GM21529 (cell line): ENCODE data around the gene RASGEF1B.

Source experiments
- ATAC-seq: cut with Tn5 transposase; IDR thresholded peaks from one replicate; pipeline ENCODE4 v1.9.1; 2021; ENCODE audit not compliant: unreplicated experiment

The RASGEF1B gene

DNA sequence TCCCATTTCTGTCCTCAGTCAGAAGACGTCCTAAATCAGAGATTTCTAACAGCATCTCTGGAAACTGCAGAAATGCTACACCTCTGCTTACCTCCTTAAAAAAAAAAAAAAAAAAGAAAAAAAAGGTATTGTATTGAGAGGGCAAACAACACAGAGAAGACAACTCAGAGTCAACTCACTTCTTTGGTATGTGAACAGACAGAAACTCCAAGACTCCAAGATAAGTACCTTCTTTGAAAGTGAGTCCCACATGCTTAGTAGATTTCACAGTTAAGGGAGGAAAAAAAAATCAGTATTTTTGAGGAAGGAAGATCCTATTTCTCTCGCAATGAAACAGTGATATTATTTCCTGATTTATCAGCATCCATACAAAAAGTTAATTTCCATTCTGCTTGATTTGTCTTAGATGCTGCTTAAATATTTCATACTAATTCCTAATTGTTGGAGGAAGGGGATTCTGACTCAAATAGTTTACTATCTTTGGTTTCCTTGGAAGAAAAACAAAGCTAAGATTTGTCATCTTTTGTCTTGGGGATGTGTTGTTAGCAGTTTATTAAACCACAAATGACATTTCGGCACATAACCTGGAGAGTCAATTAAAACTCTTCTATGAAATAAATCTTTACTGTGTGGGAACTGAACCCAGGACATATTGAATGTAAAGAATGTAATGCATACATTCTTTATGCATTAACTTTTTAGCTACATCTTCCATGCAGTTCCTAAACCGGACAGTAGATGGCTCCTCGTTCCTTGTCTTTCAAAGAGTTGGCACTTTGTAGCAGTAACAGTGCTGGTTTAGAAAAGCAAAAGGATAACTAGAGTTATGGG, 4.7 kb downstream of the RASGEF1B start:
- no peak for ATAC-seq

DNA sequence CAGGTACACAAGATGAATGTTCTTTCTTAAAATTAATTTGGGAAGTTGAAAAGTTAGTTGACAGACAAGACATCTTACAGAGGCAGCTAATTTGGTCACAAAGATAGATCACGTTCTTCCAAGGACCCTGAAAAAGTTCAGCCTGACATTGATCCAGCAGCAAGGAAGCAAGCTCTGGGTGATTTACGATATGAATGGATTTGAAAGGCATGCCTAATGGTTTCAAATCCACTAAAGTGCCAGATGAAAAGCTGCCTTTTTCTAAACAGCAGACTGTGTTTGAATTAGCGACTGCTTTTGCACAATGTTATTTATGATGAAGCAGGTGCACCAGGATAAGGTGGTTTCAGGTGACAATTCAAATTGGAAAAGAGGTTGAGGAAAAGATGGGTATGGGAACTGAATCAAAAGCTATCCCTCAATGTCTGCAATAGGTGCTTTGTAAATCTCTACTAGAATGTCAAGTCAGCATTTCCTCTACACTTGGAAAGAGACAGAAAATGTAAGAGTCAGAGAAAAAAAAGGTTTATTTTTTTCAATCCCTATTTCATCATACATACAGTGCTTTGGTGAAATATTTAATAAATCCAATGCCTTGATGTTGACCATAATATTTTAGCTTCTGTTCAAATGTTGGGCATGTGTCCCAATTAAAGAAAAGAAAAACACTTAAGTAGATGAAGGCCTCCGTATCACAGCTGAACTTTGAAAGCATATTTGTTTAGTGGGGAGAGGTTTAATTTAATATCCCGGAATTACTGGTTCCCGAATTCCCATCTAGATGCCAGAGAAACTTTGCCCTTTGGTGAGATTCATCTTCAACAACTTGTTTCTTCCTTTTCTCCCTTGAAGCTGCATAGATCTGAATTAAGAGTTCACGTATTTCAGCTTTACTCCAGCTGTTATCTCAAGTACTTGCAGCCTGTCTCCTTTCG, 6.0 kb downstream of the RASGEF1B start:
- no peak for ATAC-seq

DNA sequence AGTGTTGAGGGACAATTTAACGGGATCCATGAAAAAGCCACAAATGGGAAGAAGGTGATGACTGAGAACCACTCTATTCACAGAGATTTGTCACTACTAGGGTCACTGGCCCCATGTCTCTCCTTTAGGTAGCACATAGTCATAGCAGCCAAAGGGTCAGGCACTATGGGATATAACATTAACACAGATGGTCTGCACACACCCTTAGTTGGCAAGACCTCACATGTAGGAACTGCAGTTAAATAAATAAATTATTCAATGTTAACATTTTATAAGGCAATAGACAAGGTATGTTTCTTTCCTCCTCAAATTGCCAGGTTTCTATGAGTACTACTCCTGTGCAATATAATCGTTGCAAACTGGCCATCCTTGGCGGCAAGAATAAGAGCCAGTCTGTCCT, 10.9 kb downstream of the RASGEF1B start:
- ATAC-seq = no peak

DNA sequence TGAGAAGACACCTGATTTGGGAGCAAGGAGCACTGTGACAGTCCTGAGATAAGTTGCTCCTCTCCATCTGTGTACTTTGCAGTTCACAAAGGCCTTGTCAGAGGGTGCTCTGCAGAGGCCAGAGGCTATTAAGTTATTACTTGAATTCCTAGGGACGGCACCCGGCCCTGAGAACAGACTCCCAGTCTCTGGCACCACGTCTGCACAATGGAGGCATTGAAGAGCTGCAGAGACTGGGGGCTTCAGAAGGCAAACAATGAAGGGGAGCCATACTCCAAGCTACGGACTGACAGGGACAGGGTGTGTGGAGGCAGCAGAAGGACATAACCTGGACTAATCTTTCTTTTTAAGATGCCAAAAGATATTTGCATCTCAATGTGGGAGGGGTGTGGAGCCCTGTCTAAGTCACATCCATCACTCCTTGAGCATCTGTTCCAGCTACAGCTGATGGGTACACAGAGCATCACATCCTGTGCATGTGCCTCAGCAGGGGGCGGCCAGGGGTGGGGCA, 11.5 kb downstream of the RASGEF1B start:
- no peak for ATAC-seq

DNA sequence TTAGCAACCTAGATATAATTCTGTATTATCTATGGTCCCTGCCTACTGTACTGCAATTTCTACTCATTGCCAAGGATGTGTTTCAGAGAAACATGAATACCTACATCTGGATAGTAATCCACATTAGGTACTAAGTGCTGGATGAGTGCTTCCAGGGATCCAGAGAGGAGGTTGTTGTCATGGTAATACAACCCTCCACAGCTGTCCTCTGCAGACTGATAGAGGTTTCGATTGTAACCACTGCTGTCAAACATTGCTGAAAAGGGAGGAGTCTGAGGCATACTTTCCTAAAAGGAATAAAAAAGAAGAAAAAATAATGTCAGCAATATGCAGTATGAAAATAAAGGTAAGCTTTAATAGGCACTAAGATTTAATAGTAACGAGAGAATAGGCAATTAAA, 12.5 kb downstream of the RASGEF1B start:
- ATAC-seq = no peak

DNA sequence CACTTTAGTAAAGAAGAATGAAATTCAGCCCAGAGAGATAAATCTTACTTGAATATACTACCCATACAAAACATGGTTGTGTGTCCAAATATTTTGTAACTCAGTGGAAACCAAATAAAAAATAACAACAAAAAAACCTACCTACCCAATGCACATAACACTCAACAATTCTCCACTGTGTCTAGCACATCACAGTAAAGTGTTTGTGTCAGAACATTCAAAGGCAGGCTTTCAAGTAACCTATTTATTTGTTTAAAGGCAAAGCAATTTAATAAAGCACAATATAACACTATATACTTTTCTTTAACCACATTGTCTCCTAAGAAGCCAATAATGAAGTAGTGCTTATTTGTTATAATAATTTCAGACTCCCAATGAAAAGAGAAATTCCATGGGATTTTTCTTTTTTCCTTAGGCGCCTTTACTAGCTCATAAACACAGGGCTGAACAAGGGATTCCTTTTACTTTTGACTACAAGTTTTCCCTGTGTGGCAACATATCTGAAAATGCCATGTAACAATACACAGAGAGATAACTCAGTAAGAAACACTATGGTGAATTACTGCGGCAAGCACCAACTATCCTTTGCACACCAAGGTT, 13.7 kb downstream of the RASGEF1B start:
- ATAC-seq = no peak

DNA sequence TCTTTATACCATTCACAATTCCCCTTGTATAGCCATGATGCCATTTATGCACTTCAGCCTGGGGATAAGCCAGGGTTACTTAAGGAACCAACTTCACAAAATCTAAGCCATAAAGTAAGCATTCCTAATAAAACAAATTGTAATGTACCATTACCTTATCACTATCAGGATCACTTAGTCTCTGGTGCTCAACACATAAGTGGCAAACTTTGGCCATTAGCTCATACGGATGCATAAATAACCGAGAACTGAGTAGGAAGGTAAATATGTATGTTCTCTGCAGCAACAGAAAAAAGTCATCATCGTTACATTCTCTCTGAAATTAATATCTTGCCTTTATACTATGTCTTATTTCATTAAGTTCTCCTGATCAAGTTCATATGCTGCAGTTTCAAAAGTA, 14.4 kb downstream of the RASGEF1B start:
- ATAC-seq = no peak

DNA sequence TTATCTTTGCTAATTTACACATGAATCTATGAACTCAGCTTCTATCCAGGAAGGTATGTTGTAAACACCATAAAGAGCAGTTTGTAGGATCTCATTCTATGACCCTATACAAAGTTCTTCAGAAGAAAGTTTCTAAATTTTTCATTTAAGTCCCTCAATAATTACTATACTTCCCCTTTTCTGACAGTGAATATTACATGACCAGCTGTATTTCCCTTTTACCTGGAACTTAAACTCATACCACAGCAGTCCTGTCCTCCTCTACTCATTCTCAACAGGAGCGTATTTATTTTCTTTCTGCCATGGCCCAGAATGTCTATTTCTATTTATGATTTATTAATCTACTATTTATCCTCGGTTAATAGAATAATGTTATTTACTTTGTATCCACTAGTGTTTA, 15.8 kb downstream of the RASGEF1B start:
- no peak for ATAC-seq

DNA sequence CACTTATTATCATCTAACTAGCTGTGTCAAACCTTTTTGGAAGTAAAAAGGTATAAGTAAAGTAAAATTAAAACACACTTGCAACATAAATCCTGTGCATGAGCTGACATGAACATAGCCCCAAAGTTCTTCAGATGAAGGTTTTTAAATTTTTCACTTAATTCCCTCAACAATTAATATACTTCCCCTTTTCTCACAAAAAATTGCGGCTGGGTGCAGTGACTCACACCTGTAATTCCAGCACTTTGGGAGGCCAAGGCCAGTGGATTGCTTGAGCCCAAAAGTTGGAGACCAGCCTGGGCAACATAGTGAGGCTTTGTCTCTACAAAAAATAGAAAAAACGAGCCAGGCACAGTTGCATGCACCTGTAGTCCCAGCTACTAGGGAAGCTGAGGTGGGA, 16.8 kb downstream of the RASGEF1B start:
- ATAC-seq = no peak

DNA sequence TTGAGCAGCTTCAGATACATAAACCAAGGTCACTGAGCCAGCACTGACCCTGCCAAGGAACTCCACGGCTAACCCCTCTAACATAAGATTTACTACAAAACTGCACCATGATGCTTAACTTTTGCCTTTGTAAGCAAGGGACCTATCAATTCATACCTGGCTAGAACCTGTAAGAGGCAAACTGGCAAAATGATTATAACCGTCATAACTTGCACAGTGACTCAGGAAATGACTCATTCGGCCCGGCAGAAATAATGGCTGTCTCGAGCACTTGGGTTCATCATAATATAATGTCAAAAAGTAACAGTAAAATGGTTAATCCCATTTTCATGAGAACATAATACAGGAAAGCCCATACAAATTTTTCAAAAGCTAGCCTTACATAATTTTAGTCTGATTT, 17.2 kb downstream of the RASGEF1B start:
- no peak for ATAC-seq

DNA sequence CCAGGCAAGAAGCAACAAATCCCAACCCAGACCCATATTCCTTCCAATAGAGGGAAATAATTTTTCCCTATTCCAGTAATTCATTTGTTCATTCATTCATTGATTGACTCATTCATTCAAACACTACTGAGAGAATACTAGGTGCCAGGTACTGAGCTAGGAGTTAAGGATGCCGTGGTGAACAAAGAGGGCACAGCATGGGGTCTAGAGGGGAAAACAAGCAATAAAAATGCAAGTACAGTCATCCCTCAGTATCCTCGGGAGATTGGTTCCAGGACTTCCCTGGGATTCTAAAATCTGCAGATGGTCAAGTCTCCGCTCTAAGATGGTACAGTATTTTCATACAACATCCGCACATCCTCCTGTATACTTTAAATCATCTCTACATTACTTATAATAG, 18.7 kb downstream of the RASGEF1B start:
- no peak for ATAC-seq

DNA sequence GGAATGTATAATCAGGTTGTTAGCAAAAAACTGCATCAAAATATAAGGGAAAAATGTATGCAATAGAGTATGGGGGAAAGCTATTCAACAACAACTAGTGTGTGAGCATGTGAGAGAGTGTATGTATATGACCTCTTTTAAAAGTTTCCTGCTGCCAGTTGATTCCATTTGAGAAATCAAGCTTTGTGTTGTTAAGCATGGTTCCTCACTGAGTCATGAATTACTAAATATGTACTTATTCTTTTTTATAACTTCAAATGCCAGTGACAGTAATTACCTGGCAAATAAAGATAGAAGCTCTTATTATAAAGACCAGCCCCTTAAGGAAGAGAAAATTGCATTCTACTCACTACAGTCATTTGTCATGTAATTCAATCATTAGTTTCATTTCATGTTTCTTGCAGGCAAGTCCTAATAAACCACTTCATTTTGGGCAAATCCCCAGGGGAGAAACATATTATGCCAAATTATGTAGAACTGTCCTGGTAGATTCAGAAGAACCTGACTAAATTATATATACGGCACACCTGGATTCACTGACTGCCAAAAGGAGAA, 19.2 kb downstream of the RASGEF1B start:
- no peak for ATAC-seq

DNA sequence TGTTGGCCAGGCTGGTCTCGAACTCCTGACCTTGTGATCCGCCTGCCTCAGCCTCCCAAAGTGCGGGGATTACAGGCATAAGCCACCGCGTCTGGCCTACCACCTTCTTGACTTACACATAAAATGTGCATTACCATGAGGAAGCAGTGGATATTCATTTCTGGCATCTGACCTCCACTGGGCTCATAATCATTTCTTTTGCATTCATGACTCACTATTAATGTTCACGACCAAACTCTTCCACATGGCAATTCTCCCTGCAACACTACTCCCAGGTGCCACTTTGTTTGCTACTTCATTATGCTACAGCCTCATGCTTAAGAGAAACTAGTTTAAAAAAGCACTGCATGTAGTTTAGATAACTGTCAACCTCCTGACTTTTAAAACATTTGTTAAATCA, 22.7 kb downstream of the RASGEF1B start:
- ATAC-seq = no peak

DNA sequence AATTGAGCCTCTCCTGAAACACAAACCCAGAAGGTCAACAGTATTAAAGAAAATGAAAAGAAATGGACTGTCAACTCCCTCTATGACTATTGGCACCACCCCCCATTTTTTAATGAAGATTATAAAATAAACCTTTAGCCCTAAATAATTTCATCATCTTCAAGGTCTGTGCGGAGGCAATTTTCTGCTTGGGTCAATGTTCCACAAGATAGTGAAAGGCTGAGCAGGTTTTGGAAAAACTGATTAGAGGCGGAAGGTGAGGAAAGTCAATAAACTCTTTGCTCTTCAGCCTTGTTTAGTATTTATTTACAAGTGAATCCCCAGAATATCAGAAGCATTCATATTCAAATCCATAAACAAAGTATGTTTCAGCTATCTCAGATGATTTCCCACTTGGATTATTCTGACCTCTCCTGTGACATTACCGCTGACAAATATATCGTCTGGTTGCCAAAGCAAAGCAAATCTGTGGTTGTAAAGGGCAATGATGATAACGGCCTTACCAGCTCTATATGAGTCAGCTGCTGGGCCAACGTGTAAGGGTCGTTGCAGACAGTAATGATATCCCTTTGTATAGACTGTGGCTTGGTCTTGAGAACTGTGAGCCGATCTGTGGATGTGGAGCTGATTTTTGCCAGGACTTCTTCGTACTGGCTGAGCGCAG, 24.0 kb downstream of the RASGEF1B start:
- ATAC-seq = no peak

DNA sequence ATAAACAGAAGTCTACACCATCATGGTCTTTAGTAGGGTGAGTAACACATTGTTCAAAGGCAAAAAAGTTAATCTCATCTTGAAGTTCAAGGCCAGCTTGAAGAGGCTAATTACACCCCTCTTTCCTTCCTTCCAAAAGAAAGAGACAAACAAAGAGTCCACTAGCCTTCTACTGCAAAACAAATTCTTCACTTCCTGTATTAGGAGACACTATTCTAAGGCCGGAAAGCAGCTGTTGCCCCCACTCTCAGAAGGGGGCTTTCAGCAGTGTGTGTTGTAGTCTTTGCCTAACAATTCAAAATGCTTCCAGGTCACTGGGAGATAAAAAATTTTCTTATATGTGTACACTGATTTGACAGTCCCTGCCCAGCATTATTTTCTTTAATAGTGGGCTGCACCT, 25.1 kb downstream of the RASGEF1B start:
- no peak for ATAC-seq

DNA sequence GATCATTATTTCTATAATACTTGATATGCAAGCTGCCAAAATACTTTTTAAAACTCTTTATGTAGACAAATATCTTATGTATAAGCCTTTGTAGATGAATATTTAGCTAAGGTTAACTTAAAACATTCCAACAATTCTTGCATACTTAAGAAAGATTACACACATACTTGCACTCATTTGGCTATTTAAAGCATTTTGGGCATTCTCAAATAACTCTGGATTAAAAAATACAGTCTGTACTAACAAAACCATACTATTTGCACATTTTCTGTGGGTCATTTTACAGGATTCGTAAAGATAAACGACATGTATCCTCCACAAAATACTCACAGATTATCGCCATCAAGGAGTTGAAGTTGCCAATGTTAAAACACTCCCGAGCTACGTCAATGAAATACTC, 26.5 kb downstream of the RASGEF1B start:
- no peak for ATAC-seq

DNA sequence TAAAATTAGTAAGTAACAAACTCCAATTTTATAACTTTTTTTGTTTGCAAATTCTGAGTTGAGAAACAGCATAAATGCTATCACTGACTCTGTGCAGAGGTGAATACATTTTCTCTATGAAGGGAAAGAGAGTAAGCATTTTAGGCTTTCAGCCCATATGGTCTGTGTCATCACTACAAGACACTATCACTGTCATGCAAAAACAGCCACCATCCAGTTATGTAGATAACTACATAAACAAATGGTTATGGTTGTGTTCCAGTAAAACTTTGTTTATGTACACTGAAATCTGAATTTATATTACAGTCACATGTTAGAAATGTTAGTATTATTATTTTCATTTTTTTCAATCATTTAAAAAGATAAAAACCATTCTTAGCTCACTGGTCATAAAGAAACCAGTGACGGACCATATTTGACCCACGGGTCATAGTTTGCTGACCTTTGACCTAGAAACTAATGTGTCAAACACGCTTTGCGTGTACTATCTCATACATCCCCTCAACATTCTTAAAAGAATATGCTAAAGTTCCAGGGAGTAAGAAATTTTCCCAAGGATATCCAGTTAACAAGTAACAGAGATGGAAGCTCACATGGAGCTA, 29.1 kb downstream of the RASGEF1B start:
- ATAC-seq = no peak

DNA sequence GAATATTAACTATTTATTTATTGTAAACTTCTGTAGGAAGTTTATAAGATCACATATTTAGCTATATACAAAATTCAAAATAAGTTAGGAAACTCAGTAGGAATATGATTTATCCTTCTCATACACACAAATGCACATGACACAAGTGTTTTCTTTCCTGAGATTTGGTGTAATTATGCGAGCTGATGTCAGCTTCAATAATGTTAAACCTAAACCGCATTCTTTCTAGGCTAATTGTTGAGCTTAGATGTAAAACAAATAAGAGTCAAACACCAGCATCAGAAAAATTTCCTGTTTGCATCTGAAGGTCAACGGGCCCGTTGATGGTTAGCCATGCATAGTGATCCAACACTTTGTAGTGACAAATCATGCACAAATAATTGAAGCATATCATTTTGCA, 30.8 kb downstream of the RASGEF1B start:
- no peak for ATAC-seq

DNA sequence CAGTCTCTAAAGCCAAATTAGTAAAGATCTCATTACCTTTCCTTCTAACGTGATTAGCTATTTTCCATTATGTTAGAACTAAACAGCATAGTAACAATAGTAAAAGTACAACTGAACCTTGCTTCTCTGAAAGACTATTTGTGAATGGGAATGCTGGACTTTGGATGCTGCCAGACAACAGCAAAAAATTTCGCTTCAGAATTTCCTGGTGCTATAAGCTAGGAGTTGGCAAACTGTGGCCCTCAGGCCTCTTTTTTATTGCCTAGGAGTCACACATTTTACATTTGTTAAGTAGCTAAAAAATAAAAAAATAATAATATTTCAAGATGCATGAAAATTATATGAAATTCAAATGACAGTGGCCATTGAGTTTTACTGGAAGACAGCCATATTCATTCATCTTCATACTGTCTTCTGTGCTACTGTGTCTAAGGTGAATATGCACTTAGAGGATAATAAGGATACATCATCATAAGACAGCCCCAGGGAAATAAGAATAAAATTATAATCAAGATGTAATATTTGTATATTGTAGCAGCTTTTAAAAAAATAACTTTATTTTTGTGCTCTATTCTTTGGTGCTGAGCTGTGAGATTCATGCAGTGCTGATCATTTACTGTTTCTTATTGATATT, 34.6 kb downstream of the RASGEF1B start:
- no peak for ATAC-seq

DNA sequence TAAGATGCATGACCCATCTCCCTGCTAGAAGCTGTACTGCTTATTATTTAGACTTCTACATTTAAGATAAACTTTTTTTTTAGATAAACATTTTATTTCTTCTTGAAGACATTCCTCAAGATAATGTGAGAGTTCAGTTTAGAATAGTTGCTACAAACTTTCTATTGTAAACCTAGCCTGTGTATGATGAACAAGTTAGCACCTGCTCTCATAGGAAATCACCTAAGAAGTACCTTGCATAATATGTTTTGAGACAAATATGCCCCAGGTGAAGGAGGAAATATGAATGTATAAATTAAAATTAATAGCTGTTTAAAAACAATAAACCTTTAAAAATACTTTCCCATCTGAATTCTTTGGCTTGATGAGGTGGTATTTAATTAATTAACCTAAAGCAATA, 35.6 kb downstream of the RASGEF1B start:
- no peak for ATAC-seq
